Upper lobe of left lung (tissue), 4 donors: ENCODE data around the gene CYP26B1.

Experiments
- CTCF ChIP-seq, 6 experiments: fragments of 450-650 bp in 4 of 6; fragments of 200-600 bp in 2 of 6; sonication (generic) in 2 of 6; IDR thresholded peaks; one replicate each; pipeline ENCODE4 v1.5.1; 2016 to 2019; ENCODE audit warnings: antibody characterized with exemption in 6 of 6
- POLR2A ChIP-seq, 4 donors: fragments of 450-650 bp; IDR thresholded peaks; one replicate each; pipeline ENCODE4 v1.5.1; 2016 to 2017; ENCODE audit warnings: antibody characterized with exemption in 4 of 4, mild to moderate bottlenecking in 2 of 4
- POLR2AphosphoS5 ChIP-seq, 2 donors: sonication (generic); formaldehyde crosslinking; IDR thresholded peaks; one replicate each; pipeline ENCODE4 v1.5.1; 2017; ENCODE audit warnings: antibody characterized with exemption in 2 of 2

GRCh38 chr2:72082887-72083286 lies 64.8 kb downstream of the CYP26B1 start:
- TF ChIP-seq CTCF (IDR thresholded peaks at IDR 0.05), result no peak
- no peak for TF ChIP-seq POLR2A (IDR thresholded peaks at IDR 0.05)
- no peak for TF ChIP-seq POLR2AphosphoS5 (IDR thresholded peaks at IDR 0.05)
